ENCODE data around the gene OR2T8.
"Not testable (repeated sequence)": the region's sequence is repeated elsewhere in the genome, so short reads cannot be mapped to it uniquely, and the experiment has no call there.

OR2T8 gene

GRCh38 chr1:247919952-247920351 is at the start of gene OR2T8:
OR2T8 (plus strand) TSS chr1:247920252; CDS start chr1:247921018, 766 bp downstream.
- no peak for DNase-seq

GRCh38 chr1:247883346-247883745 is 36.7 kb upstream of the OR2T8 start:
- no peak for DNase-seq

- no peak for DNase-seq
Observed at GRCh38 chr1:247884797-247885413, 35.1 kb upstream of the OR2T8 start.

- DNase-seq: no peak
Observed at GRCh38 chr1:247895163-247895637, 24.9 kb upstream of the OR2T8 start, which contains the start of gene OR2W3. OR2W3 (plus strand) TSS chr1:247895587; CDS start chr1:247895587, 0 bp downstream.

GRCh38 chr1:247895976-247896375 is 24.1 kb upstream of the OR2T8 start:
- no peak for DNase-seq

GRCh38 chr1:247904122-247904521 is 15.9 kb upstream of the OR2T8 start:
- no peak for DNase-seq

GRCh38 chr1:247905181-247905580 is 14.9 kb upstream of the OR2T8 start:
- no peak for DNase-seq

- no peak for DNase-seq
Observed at GRCh38 chr1:247905910-247906503, 14.0 kb upstream of the OR2T8 start.

- DNase-seq: no peak
Observed at GRCh38 chr1:247906504-247907047, 13.5 kb upstream of the OR2T8 start.

GRCh38 chr1:247908766-247909165 is 11.3 kb upstream of the OR2T8 start:
- no peak for DNase-seq

- no peak for DNase-seq
Observed at GRCh38 chr1:247913786-247914185, 6.3 kb upstream of the OR2T8 start.

- no peak for DNase-seq
Observed at GRCh38 chr1:247914941-247915662, 5.0 kb upstream of the OR2T8 start.

- no peak for DNase-seq
Observed at GRCh38 chr1:247923941-247924340, 3.9 kb downstream of the OR2T8 start.

- DNase-seq: no peak
Observed at GRCh38 chr1:247924868-247925267, 4.8 kb downstream of the OR2T8 start, which contains the start of gene OR2AJ1. OR2AJ1 (plus strand) TSS chr1:247924889; CDS start chr1:247933769, 8,880 bp downstream.

GRCh38 chr1:247933989-247934388 is 13.9 kb downstream of the OR2T8 start:
- no peak for DNase-seq

GRCh38 chr1:247935781-247936180 is 15.7 kb downstream of the OR2T8 start:
- DNase-seq: no peak

- no peak for DNase-seq
Observed at GRCh38 chr1:247936415-247936814, 16.4 kb downstream of the OR2T8 start.

GRCh38 chr1:247936965-247937734 is 17.1 kb downstream of the OR2T8 start:
- DNase-seq: not testable (repeated sequence)

- no peak for DNase-seq
Observed at GRCh38 chr1:247942624-247943023, 22.6 kb downstream of the OR2T8 start.

- no peak for DNase-seq
Observed at GRCh38 chr1:247948558-247948957, 28.5 kb downstream of the OR2T8 start, which contains the start of gene OR2L8. OR2L8 (plus strand) TSS chr1:247948858; CDS start chr1:247948858, 0 bp downstream.

GRCh38 chr1:247953408-247953807 is 33.4 kb downstream of the OR2T8 start:
- no peak for DNase-seq

- no peak for DNase-seq
Observed at GRCh38 chr1:247961791-247962190, 41.7 kb downstream of the OR2T8 start.

Measured in NCI-H1417 treated with DMSO at 0.1 percent for 48 hours (cell line).